K562 (cell line): ENCODE results near the gene CD52. TPM values are rescaled to one million over a fixed set of nuclear protein-coding genes. Genes with fewer than 3 reads are reported as not detected.
A peak's percentile ranks its signal among the peaks of the same experiment; 100 is the strongest.

Experiments used
- ATF1 ChIP-seq, 2 experiments: fragments of 450-650 bp in 1 of 2; IDR thresholded peaks; 2 replicates each; pipeline ENCODE4 v1.6.1; 2016; ENCODE audit warnings: missing compliant biosample characterization in 1 of 2, missing genetic modification characterization in 1 of 2
- CBFB ChIP-seq: sonication (generic); formaldehyde crosslinking; IDR thresholded peaks from 2 replicates; pipeline ENCODE4 v1.4.0; 2020; ENCODE audit warnings: mild to moderate bottlenecking, missing genetic modification reagents
- FIP1L1 ChIP-seq: fragments of 200-400 bp; formaldehyde crosslinking; IDR thresholded peaks from 2 replicates; pipeline ENCODE4 v1.6.1; 2018; ENCODE audit warnings: mild to moderate bottlenecking, low read depth, low read length; ENCODE audit not compliant: poor library complexity, severe bottlenecking
- FOXP1 ChIP-seq: sonication (generic); formaldehyde crosslinking; IDR thresholded peaks from 2 replicates; pipeline ENCODE4 v1.8.0; 2022; ENCODE audit warnings: mild to moderate bottlenecking, missing genetic modification reagents
- HLTF ChIP-seq: fragments of 450-650 bp; IDR thresholded peaks from 2 replicates; pipeline ENCODE4 v1.6.1; 2016
- KLF13 ChIP-seq: fragments of 450-650 bp; IDR thresholded peaks from 2 replicates; pipeline ENCODE4 v1.6.1; 2016; ENCODE audit warnings: missing genetic modification characterization, low read depth, mild to moderate bottlenecking, missing compliant biosample characterization, moderate library complexity, borderline replicate concordance
- MAZ ChIP-seq, 2 experiments: fragments of 450-650 bp in 1 of 2; sonication (generic) in 1 of 2; formaldehyde crosslinking; IDR thresholded peaks in 1 of 2; conservative IDR thresholded peaks in 1 of 2; 2 replicates each; pipeline versions ENCODE4 v1.4.0 to v1.5.0; 2020; ENCODE audit warnings: mild to moderate bottlenecking in 1 of 2, missing genetic modification reagents in 1 of 2
- MYNN ChIP-seq, 2 experiments: sonication (generic); formaldehyde crosslinking in 1 of 2; IDR thresholded peaks; 2 replicates each; pipeline versions ENCODE4 v1.5.0 to v1.6.1; 2016 to 2020; ENCODE audit warnings: antibody characterized with exemption in 1 of 2, missing genetic modification reagents in 1 of 2
- NFXL1 ChIP-seq: fragments of 450-650 bp; formaldehyde crosslinking; IDR thresholded peaks from 2 replicates; pipeline ENCODE4 v1.4.0; 2021; ENCODE audit warnings: mild to moderate bottlenecking
- NR4A1 ChIP-seq, 2 experiments: fragments of 250-450 bp in 1 of 2; fragments of 450-650 bp in 1 of 2; sonication (Bioruptor Pico) in 1 of 2; IDR thresholded peaks; 2 replicates each; pipeline versions ENCODE4 v1.4.0 to v1.6.1; 2016 to 2020; ENCODE audit warnings: mild to moderate bottlenecking in 2 of 2, missing compliant biosample characterization in 1 of 2, missing genetic modification characterization in 1 of 2, moderate library complexity in 1 of 2
- PCBP1 ChIP-seq: fragments of 200-400 bp; formaldehyde crosslinking; IDR thresholded peaks from 2 replicates; pipeline ENCODE4 v1.6.1; 2018; ENCODE audit warnings: mild to moderate bottlenecking, low read depth, low read length; ENCODE audit not compliant: poor library complexity, severe bottlenecking
- POLR2H ChIP-seq: IDR thresholded peaks from 2 replicates; pipeline ENCODE4 v1.6.1; 2016; ENCODE audit warnings: missing genetic modification characterization, low read depth, mild to moderate bottlenecking, control low read depth, missing compliant biosample characterization, moderate library complexity
- RFX7 ChIP-seq: fragments of 250-450 bp; sonication (Bioruptor Pico); IDR thresholded peaks from 2 replicates; pipeline ENCODE4 v1.5.1; 2021; ENCODE audit warnings: mild to moderate bottlenecking
- ZNF140 ChIP-seq: fragments of 250-450 bp; sonication (Bioruptor Pico); IDR thresholded peaks from 2 replicates; pipeline ENCODE4 v1.8.0; 2021; ENCODE audit warnings: moderate library complexity, mild to moderate bottlenecking, inconsistent platforms
- ZNF408 ChIP-seq: fragments of 250-450 bp; sonication (Bioruptor Pico); IDR thresholded peaks from 2 replicates; pipeline ENCODE4 v1.4.0; 2020; ENCODE audit warnings: low read depth, mild to moderate bottlenecking, moderate library complexity
- polyA plus RNA-seq, 8 experiments: library from polyadenylated mRNA; depleted of rRNA in 4 of 8; stranded (reverse) in 5 of 8; unstranded in 3 of 8; fragments of >200 nt; fragmentation: Nextera tagmentation in 2 of 8; fragmentation: Illumina TruSeq in 1 of 8; extraction: Ambion mirVana in 2 of 8; extraction: Trizol in 1 of 8; gene quantifications; 2 replicates each; pipeline versions ENCODE4 v1.2.1 to v1.2.3, GENCODE V29; 2011 to 2014; ENCODE audit warnings: inconsistent platforms in 1 of 8, missing spikeins in 1 of 8
- total RNA-seq, 7 experiments: library from RNA; depleted of rRNA in 6 of 7; stranded (reverse); fragments of >200 nt in 6 of 7; fragmentation: Illumina TruSeq in 2 of 7; extraction: Trizol in 2 of 7; gene quantifications; 2 replicates each; pipeline versions ENCODE4 v1.2.1 to v1.2.3, GENCODE V29; 2011 to 2021; ENCODE audit warnings: low replicate concordance in 1 of 7
- TF ChIP-seq, protein P1 (sequence below): fragments of 450-650 bp; IDR thresholded peaks from 2 replicates; pipeline ENCODE4 v1.6.1; 2017; ENCODE audit warnings: antibody characterized with exemption, mild to moderate bottlenecking
- TF ChIP-seq, protein P2 (sequence below): fragments of 150-350 bp; IDR thresholded peaks from 2 replicates; pipeline ENCODE4 v1.6.1; 2014; ENCODE audit warnings: low read depth, mild to moderate bottlenecking, low read length, borderline replicate concordance

Gene CD52
- total and polyA plus RNA-seq, 9 of the 15 experiments (the other 6 are each of a cell fraction or from before 2014, with no cell fraction given): 34.9 to 488 (median 173) TPM

DNA sequence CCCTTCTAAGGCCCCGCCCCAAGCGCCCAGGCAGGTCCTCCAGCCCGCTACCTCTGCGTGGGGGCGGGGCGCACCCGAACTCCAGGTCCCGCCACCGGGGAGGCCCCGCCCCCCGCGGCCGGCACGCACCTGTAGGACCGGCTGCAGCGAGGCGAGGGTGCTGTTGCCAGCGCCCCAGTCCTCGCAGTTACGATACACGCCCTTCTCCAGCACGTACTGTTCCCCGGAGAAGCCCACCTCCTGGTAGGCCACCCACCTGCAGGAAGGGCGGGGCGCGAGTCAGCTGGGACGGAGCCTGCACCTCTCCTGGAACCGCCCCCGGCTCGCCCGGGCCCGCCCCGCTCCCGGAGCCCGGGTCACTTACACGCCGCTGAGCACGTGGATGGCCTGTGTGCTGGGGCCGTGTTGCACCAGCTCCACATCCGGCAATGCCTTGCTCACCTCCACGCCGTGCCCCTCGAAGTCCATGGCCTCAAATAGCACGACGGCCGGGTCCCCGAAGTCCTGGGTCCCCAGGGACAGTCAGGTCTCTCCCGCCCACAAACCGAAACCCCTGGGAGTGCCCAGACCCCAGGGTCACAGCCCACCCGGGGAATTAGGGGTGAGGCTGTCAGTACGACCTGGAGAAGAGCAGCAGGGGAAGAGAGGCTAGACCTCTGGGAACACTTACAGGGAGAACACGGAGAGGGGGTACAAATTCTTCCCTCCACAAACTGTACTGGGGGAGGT, 18.9 kb downstream of the CD52 start (continued):
- TF ChIP-seq, protein P1, sequence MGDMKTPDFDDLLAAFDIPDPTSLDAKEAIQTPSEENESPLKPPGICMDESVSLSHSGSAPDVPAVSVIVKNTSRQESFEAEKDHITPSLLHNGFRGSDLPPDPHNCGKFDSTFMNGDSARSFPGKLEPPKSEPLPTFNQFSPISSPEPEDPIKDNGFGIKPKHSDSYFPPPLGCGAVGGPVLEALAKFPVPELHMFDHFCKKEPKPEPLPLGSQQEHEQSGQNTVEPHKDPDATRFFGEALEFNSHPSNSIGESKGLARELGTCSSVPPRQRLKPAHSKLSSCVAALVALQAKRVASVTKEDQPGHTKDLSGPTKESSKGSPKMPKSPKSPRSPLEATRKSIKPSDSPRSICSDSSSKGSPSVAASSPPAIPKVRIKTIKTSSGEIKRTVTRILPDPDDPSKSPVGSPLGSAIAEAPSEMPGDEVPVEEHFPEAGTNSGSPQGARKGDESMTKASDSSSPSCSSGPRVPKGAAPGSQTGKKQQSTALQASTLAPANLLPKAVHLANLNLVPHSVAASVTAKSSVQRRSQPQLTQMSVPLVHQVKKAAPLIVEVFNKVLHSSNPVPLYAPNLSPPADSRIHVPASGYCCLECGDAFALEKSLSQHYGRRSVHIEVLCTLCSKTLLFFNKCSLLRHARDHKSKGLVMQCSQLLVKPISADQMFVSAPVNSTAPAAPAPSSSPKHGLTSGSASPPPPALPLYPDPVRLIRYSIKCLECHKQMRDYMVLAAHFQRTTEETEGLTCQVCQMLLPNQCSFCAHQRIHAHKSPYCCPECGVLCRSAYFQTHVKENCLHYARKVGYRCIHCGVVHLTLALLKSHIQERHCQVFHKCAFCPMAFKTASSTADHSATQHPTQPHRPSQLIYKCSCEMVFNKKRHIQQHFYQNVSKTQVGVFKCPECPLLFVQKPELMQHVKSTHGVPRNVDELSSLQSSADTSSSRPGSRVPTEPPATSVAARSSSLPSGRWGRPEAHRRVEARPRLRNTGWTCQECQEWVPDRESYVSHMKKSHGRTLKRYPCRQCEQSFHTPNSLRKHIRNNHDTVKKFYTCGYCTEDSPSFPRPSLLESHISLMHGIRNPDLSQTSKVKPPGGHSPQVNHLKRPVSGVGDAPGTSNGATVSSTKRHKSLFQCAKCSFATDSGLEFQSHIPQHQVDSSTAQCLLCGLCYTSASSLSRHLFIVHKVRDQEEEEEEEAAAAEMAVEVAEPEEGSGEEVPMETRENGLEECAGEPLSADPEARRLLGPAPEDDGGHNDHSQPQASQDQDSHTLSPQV: peak; percentile 100
- TF ChIP-seq ZNF408 (CRISPR knock-in tag): no peak
- peak; percentile 73; the same call in 1 of the 2 replicates for TF ChIP-seq KLF13 (tag)
- peak; percentile 96 for TF ChIP-seq NFXL1
- peak; percentile 89 to 98 for TF ChIP-seq MAZ (CRISPR knock-in tag; conservative IDR thresholded peaks at IDR 0.05 in 1 of 2, IDR thresholded peaks at IDR 0.05 in 1 of 2)
- TF ChIP-seq PCBP1: no peak
- TF ChIP-seq, protein P2, sequence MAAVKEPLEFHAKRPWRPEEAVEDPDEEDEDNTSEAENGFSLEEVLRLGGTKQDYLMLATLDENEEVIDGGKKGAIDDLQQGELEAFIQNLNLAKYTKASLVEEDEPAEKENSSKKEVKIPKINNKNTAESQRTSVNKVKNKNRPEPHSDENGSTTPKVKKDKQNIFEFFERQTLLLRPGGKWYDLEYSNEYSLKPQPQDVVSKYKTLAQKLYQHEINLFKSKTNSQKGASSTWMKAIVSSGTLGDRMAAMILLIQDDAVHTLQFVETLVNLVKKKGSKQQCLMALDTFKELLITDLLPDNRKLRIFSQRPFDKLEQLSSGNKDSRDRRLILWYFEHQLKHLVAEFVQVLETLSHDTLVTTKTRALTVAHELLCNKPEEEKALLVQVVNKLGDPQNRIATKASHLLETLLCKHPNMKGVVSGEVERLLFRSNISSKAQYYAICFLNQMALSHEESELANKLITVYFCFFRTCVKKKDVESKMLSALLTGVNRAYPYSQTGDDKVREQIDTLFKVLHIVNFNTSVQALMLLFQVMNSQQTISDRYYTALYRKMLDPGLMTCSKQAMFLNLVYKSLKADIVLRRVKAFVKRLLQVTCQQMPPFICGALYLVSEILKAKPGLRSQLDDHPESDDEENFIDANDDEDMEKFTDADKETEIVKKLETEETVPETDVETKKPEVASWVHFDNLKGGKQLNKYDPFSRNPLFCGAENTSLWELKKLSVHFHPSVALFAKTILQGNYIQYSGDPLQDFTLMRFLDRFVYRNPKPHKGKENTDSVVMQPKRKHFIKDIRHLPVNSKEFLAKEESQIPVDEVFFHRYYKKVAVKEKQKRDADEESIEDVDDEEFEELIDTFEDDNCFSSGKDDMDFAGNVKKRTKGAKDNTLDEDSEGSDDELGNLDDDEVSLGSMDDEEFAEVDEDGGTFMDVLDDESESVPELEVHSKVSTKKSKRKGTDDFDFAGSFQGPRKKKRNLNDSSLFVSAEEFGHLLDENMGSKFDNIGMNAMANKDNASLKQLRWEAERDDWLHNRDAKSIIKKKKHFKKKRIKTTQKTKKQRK: no peak
- no peak for TF ChIP-seq ATF1 (CRISPR knock-in tag; IDR thresholded peaks at IDR 0.05)
- TF ChIP-seq ATF1 (tag; IDR thresholded peaks at IDR 0.05): peak; percentile 88
- TF ChIP-seq FIP1L1: peak; percentile 66
- peak; percentile 99 for TF ChIP-seq FOXP1 (CRISPR knock-in tag)
- no peak for TF ChIP-seq HLTF
- peak; percentile 90 for TF ChIP-seq NR4A1 (CRISPR knock-in tag; IDR thresholded peaks at IDR 0.05)
- TF ChIP-seq NR4A1 (tag; IDR thresholded peaks at IDR 0.05): peak; percentile 98
- no peak for TF ChIP-seq RFX7 (CRISPR knock-in tag)
- TF ChIP-seq CBFB (CRISPR knock-in tag): peak; percentile 89
- peak; percentile 92 for TF ChIP-seq ZNF140 (CRISPR knock-in tag)
- TF ChIP-seq POLR2H (tag): no peak
- TF ChIP-seq MYNN (IDR thresholded peaks at IDR 0.05): no peak
- TF ChIP-seq MYNN (CRISPR knock-in tag; IDR thresholded peaks at IDR 0.05): no peak
